SU-DHL-6 (cell line): ENCODE data around the gene MICOS13.
A peak's percentile ranks its signal among the peaks of the same experiment; 100 is the strongest.

Source experiments
- EZH2phosphoT487 ChIP-seq: fragments of 200-600 bp; sonication (generic), shearing (Covaris generic); conservative IDR thresholded peaks from 2 replicates; pipeline ENCODE4 v1.6.1; 2018; ENCODE audit warnings: mild to moderate bottlenecking, antibody characterized with exemption, low read length, moderate library complexity, mixed read lengths
- TF ChIP-seq, protein P1 (sequence below): fragments of 200-600 bp; sonication (generic); IDR thresholded peaks from one replicate; pipeline ENCODE4 v1.5.1; 2017; ENCODE audit warnings: antibody characterized with exemption, mild to moderate bottlenecking, low read length, moderate library complexity; ENCODE audit not compliant: insufficient read depth, poor library complexity, severe bottlenecking

DNA sequence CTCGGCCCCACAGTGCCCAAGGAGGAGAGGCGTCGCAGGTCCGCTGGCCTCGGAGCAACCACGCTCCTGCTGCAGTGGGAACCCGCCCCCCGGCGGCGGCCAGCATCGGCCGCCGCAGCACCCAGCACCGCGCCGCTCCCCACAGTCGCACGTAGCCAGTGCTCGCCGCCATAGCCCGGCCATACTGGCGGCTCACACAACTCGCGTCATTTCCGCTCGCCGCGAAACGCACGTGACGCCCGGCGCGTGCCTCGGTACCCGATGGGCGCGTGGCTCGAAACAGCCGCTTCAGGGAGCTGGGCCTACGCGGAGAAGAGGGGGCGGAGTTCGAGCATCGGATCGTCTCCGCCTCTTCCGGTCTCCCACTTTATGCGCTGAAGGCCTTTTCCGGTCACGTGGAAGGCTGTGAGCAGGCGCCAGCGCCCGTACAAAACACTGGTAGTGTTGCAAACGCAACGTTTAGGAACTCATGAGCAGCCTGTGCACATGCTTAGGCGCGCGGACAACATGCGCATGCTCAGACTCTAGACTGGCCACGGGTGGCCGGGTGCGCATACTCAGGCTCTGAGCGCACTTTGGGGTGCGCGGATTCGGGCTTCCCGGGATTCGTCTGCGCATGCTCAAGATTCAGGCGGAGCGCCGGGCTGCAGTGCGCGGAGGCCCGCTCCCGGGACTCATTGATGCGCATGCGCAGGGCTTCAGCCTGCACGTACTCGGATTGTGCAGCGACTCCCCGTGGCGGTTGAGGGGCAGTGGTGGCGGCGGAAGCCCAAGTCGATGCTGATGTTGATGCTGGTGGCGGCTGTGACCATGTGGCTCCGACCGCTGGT is 39.9 kb upstream of the MICOS13 start, which contains the start of the genes CATSPERD and LONP1:
- no peak for TF ChIP-seq EZH2phosphoT487
- TF ChIP-seq, protein P1, sequence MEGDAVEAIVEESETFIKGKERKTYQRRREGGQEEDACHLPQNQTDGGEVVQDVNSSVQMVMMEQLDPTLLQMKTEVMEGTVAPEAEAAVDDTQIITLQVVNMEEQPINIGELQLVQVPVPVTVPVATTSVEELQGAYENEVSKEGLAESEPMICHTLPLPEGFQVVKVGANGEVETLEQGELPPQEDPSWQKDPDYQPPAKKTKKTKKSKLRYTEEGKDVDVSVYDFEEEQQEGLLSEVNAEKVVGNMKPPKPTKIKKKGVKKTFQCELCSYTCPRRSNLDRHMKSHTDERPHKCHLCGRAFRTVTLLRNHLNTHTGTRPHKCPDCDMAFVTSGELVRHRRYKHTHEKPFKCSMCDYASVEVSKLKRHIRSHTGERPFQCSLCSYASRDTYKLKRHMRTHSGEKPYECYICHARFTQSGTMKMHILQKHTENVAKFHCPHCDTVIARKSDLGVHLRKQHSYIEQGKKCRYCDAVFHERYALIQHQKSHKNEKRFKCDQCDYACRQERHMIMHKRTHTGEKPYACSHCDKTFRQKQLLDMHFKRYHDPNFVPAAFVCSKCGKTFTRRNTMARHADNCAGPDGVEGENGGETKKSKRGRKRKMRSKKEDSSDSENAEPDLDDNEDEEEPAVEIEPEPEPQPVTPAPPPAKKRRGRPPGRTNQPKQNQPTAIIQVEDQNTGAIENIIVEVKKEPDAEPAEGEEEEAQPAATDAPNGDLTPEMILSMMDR, result peak; percentile 63
